NCI-H1105 treated with DMSO at 0.1 percent for 48 hours (cell line): Measurements from ENCODE around the gene PIH1D1.
A peak's percentile ranks its signal among the peaks of the same experiment; 100 is the strongest.
"Not testable (repeated sequence)": the region's sequence is repeated elsewhere in the genome, so short reads cannot be mapped to it uniquely, and the experiment has no call there.

Experiments
- DNase-seq: peaks from one replicate; lab custom pipeline; 2025; lab: John Stamatoyannopoulos, UW

PIH1D1 gene

DNA sequence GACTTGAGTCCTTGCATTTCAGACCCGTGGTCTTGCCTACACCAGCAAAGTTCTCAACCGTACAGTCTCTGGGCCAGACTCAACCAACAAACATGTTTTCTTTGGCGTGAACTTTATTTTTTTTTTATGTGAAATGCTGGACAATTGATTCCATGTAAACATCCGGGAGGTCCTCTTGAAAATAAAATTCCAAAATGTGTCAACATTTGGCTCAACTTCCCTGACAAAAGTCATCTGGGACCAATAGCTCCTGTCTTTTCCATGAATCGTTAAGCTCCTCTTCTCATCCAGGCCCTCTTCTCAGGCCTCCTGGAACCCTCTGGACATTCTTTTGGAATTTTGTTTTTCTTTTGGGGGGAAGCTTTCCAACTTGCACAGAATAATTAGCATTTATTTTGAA lies 4.2 kb upstream of the PIH1D1 start:
- DNase-seq = no peak

DNA sequence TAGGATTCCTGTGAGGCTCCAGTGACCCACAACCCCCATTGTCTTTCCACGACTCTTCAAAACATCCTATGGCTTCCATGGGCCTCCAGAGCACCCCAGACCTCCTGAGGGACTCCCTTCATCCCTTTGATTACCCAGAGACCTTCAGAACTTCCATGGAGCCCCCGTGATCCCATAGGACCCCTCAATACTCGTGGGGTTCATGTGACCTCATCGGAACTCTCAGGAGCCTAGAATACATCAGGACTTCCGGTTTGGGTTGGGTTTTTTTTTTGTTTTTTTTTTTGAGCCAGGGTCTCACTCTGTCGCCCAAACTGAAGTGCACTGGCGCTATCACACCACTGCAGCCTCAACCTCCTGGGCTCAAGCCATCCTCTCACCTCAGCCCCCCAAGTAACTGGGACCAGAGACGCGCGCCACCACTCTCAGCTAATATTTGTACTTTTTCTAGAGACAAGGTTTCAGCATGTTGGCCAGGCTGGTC lies 2.2 kb upstream of the PIH1D1 start:
- no peak for DNase-seq

GRCh38 chr19:49453013-49453756 lies 1.6 kb upstream of the PIH1D1 start, which contains the start of gene ALDH16A1:
Gene ALDH16A1, plus strand, starts transcription at chr19:49453225. Its CDS starts 107 bp downstream, at chr19:49453332.
- peak; percentile 97 for DNase-seq

DNA sequence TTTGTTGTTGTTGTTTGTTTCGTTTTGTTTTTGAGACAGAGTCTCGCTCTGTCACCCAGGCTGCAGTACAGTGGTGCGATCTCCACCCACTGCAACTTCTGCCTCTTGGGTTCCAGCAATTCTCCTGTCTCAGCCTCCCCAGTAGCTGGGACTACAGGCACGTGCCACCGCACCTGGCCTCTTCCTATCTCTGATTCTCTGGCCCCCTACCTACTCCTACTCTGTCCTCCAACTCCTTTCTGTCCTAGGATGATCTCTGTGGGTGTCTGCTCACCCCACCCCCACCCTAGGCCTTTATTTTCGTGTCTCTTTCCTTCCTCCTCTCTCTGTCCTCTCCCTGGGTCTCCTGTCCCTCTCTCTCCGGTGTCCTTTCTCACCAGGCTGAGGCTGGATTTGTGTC lies 1.2 kb downstream of the PIH1D1 start:
- no peak for DNase-seq

- no peak for DNase-seq
Measured at GRCh38 chr19:49448432-49448786, 3.2 kb downstream of the PIH1D1 start.

DNA sequence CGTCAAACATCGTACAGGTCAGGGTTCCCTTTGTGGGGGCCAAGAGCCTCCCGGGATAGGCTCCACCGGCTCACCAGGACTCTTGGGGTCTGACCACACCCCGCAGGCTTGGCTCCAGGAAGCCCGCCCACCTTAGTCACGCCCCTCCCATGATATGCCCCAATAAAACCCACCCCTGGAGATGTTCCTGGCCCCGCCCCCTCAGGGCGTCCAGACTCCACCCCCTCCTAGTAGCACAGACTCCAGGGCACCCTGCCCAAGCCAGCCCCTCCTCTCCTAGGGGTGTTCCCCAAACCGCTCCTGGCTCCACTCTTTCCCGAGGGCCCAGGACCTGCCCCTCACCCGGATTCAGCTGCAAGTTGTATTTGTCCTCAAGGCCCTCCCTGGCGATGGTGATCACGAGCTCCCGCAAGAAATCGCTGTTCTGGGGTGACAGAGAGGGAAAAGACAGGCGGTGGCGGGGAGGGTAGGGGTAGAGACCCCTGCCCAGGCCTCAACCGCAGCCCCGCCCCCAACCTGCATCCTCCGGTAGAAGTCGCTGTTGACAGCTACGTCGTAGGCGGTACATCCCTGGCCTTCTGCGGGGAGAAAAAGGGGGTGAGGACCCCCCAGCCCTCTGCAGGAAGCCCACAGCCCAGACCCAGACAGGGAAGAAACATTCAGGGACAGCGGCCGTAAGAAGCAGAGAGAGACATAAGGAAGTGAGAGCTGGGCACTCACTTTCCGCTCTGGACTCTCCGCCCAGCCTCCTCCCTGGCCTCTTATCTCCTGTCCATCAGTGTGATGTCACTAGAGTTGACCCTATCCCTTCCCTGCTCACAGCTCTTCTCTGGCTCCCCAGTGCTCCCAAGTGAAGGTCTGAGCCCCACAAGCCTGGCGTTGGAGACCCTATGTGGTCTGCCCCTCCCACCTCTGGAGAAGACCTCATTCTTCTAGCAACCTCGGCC lies 3.9 kb downstream of the PIH1D1 start:
- no peak for DNase-seq

DNA sequence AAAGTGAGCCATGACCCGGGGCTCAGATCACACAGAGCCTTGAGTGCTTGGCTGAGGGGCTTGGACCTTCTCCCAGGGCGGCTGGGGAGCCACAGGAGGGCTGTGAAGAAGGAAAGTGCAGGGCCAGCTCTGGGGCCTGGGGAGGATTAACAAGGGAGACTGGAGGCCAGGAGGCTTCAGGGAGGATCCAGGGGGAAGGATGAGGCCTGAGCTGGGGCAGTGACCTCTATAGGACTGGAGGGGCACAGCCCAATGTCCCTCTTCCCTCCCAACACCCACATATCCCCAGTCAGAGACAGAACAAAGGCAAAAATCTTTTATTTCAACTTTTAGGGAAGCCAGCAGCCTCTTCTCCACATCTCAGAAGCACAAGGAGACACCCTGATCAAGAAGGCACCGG lies 5.6 kb downstream of the PIH1D1 start:
- no peak for DNase-seq

DNA sequence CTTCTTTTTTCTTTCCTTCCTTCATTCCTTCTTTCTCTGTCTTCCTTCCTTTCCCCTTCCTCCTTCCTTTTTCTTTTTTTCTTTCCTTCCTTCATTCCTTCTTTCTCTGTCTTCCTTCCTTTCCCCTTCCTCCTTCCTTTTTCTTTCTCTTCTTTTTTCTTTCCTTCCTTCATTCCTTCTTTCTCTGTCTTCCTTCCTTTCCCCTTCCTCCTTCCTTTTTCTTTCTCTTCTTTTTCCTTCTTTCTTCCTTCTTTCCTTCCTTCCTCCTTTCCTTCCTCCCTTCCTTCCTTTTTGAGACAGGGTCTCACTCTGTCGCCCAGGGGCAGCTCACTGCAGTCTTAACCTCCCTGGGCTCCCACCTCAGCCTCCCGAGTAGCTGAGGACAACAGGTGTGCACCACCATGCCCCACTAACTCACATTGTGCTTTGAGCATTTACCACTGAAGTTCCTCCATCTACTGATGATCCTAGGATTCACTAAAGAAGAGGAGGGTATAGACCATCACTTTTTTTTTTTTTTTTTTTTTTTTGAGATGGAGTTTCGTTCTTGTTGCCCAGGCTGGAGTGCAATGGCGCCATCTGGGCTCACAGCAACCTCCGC lies 7.4 kb downstream of the PIH1D1 start:
- not testable (repeated sequence) for DNase-seq

- peak; percentile 97 for DNase-seq
Measured at GRCh38 chr19:49443366-49444099, 8.1 kb downstream of the PIH1D1 start.

- DNase-seq = peak; percentile 68
Measured at GRCh38 chr19:49442771-49443365, 8.7 kb downstream of the PIH1D1 start.

- DNase-seq = no peak
Measured at GRCh38 chr19:49442354-49442753, 9.3 kb downstream of the PIH1D1 start.

GRCh38 chr19:49441960-49442350 lies 9.7 kb downstream of the PIH1D1 start:
- no peak for DNase-seq

- DNase-seq = peak; percentile 14
Measured at GRCh38 chr19:49441210-49441959, 10.2 kb downstream of the PIH1D1 start, which contains the start of gene SLC17A7. Gene SLC17A7, minus strand, starts transcription at chr19:49441527. Its CDS starts 148 bp downstream, at chr19:49441379.

GRCh38 chr19:49440439-49441209 lies 11.0 kb downstream of the PIH1D1 start:
- DNase-seq = no peak

DNA sequence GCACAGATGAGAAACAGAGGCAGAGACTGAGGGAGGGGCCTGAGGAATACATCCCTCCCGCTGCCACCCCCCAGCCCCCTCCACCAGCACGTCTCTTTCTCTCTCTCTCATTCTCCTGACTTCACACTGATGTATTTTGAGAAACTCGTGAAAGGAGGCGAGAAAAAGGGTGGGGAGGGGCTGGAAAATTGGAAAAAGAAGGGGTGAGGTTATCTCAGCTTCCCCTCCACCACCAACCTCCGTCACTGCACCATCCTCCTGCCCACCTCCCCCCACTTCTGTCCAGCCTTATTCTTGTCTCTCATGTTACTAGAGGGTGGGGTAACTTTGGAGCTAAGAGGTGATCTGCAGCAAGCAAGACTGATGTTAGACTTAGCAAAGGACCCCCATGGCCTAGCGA lies 11.8 kb downstream of the PIH1D1 start:
- DNase-seq = no peak

DNA sequence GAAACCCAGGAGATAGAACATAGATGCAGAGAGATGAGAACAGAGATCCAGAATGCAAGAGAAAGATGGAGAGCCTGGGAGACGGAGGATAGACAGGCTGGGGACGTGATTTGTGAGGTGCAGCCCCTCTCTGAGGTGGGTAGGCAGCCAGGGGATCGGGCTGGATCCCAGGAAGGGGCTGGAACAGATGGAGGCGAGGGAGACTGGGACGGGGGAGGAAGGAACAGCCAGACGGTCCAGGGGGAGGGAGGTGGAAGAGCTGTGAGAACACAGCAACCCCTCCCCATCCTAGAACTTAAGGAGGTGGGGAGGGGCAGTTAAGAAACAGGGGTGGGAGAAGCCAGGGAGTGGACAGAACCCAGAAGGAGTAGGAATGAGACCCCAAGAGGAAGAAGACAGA lies 13.4 kb downstream of the PIH1D1 start:
- no peak for DNase-seq

DNA sequence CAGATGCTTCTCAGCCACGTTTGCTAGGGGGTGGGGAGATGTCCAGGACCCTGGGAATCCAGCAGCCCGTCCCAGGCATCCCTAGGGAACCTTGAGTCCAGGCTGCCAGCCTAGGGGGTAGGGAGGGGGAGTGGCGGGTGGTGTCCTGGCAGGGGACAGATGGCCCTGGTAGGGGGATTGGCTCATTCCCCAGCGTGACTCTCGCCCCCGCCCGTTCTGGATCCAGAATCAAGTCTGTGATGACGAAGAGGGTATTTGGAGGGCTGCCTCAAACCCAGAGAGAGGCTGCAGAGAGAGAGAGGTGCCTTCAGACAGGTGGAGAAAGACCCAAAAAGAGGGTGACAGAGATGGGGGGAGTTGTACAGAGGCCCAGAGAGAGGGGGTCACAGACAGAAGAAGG lies 14.4 kb downstream of the PIH1D1 start:
- DNase-seq = no peak

DNA sequence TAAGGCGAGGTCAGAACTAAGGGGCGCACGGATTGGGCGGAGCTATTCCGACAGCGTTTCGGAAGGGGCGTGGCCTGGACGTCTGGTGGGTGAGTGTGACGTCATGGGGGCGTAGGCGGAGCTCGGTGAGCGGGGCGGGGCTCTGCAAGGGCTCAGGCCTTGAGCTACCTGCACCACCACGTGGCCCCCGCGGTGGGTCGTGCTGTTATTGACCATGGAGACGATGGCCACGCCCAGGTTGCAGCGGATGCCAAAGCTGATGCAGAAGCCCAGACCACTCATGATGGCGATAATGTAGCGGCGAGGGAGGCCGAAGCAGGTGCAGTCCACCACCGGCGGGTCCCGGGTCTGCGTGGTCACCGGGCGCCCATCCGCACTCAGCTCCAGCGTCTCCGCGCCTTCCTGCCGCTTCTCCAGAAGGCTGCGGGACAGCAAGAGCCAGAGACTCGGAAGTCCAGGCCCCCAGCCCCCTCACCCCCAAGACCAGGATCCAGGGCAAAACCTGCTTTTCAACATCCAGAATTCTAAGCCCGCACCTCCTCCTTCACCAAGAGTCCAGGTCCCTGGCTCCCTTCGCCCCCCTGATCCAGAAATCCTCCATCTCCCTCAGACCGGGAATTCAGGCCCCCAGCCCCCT lies 15.1 kb downstream of the PIH1D1 start:
- DNase-seq = no peak

GRCh38 chr19:49435670-49436069 lies 15.9 kb downstream of the PIH1D1 start:
- DNase-seq = no peak
